ENCODE results near the gene HPS1. TPM values are rescaled to one million over a fixed set of nuclear protein-coding genes. Genes with fewer than 3 reads are reported as not detected.

Gene HPS1
- total and polyA plus RNA-seq, 2 of the 4 experiments (the other 2 are of a cell fraction): 14.0 to 55.2 TPM

- no peak for TF ChIP-seq POLR2A (IDR thresholded peaks at IDR 0.05; ENCODE audit: low read depth, low read length)
Observed at GRCh38 chr10:98411768-98412167, 35.0 kb downstream of the HPS1 start (continued).

DNA sequence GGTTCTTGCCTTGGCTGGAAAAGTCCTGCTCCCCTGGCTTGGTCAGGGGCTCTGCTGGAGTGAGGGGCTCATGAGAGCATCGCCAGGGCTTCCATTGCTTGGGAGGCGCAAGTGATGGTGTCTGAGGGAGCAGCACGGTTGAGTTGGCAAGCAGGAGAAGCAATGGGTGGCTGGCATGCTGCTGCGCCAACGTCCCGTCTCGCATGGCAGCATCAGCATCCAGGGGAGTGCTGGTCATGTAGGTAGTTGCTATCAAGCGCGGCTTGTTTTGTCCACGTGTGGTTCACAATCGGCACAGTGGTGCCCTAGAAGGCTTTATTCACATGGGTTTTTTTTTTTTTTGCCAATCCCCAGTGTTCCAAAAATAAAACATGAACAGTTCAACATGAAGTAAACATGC, 35.6 kb downstream of the HPS1 start:
- no peak overlapping the region for H2AFZ ChIP-seq (replicated peaks; ENCODE audit: low read length, poor library complexity)
- H4K8ac ChIP-seq (ENCODE audit: low read depth in 2 of 2, low read length in 2 of 2): no peak overlapping the region
- 98% methylated on average over 7 of the region's 11 CpGs; no CpG with 5 or more reads in 1 of the 2 experiments for WGBS, 2 experiments (ENCODE audit: extremely low coverage in 2 of 2, insufficient read length in 1 of 2)
- no peak overlapping the region for H2AK9ac ChIP-seq (replicated peaks; ENCODE audit: low read depth, low read length, poor library complexity)
- peaks cover 14 to 43% of the 10 kb centered on the region in 2 experiments; a peak in 3 of 4 replicates for H3K79me1 ChIP-seq (ENCODE audit: low read depth in 1 of 2, low read length in 2 of 2)
- POLR2A ChIA-PET (ENCODE audit: unreplicated experiment): no interaction called here
- BruUV-seq (replicated peaks): no TSS peak
- H2BK15ac ChIP-seq (ENCODE audit: low read depth, low read length): no peak overlapping the region
- no peak overlapping the region for H3K18ac ChIP-seq (ENCODE audit: low read depth, low read length)
- no peak overlapping the region for H3K56ac ChIP-seq (ENCODE audit: extremely low read depth, insufficient read depth, low read length)
- DNase-seq: no peak
- H3K4me3 ChIP-seq (ENCODE audit: insufficient read depth, low read depth, low read length): no peak overlapping the region
- CTCF ChIA-PET: interaction anchor here (0.7 kb wide), 1 partner anchor 71 kb away, joined by 3 read pairs; no protein-coding TSS in a partner anchor
- no peak overlapping the region for H3K9ac ChIP-seq (ENCODE audit: low read depth, low read length)
- H4K5ac ChIP-seq (ENCODE audit: low read depth, low read length): no peak overlapping the region
- peaks cover 8% of the 10 kb centered on the region; the same call in 1 of the 2 replicates for H4K20me1 ChIP-seq (ENCODE audit: insufficient read depth, low read length)
- peaks cover 30% of the 10 kb centered on the region for H3K4me1 ChIP-seq (ENCODE audit: control insufficient read depth, insufficient read depth, low read length)
- H2BK5ac ChIP-seq (ENCODE audit: low read depth, low read length, poor library complexity, severe bottlenecking): no peak overlapping the region
- H3K36me3 ChIP-seq (ENCODE audit: control insufficient read depth, insufficient read depth, low read length): peaks cover 3% of the 10 kb centered on the region; the same call in 1 of the 2 replicates
- in situ Hi-C loops (cut with MboI; ENCODE audit: low sequenced_read_pairs) (no loop called here), dilution Hi-C loops (cut with HindIII; ENCODE audit: low sequenced_read_pairs, unreplicated experiment) (no loop called here), intact Hi-C loops (cut with micrococcal nuclease) (loop anchor here (10.0 kb wide), 1 partner anchor 236 kb away; no protein-coding TSS in a partner anchor)
- H2AK5ac ChIP-seq (ENCODE audit: low read depth, low read length): peak overlapping the region; percentile 65; the same call in 1 of the 2 replicates
- no peak for ATAC-seq (ENCODE audit: low read depth)
- H2BK20ac ChIP-seq (ENCODE audit: low read depth, low read length): no peak overlapping the region; the same call in 1 of the 2 replicates
- peak overlapping the region; percentile 36; the same call in 1 of the 2 replicates for H3K4me2 ChIP-seq (ENCODE audit: low read depth, low read length)
- peak overlapping the region; percentile 11; the same call in 1 of the 2 replicates for H3K27ac ChIP-seq (ENCODE audit: insufficient read depth, low read length)
- peaks cover 32% of the 10 kb centered on the region for H3K9me1 ChIP-seq (ENCODE audit: insufficient read depth, low read length)
- H4K91ac ChIP-seq (ENCODE audit: insufficient read depth, low read depth, low read length): no peak overlapping the region; the same call in 1 of the 2 replicates
- 0 out of 2 replicates have a peak overlapping the region, but pooled peaks have one; percentile 35 for H3K23ac ChIP-seq (ENCODE audit: low read depth, low read length)
- H2BK120ac ChIP-seq (ENCODE audit: low read depth, low read length): no peak overlapping the region
- H3K27me3 ChIP-seq (ENCODE audit: control insufficient read depth, insufficient read depth, low read length): no peaks in the 10 kb centered on the region
- H3K9me3 ChIP-seq (ENCODE audit: control insufficient read depth, insufficient read depth, low read length): no peaks in the 10 kb centered on the region
- 0 out of 2 replicates have a peak overlapping the region, but pooled peaks have one; percentile 33 for H3K4ac ChIP-seq (ENCODE audit: low read depth, low read length)
- H3K14ac ChIP-seq (replicated peaks; ENCODE audit: low read depth, low read length): no peak overlapping the region
- TF ChIP-seq, protein P1, sequence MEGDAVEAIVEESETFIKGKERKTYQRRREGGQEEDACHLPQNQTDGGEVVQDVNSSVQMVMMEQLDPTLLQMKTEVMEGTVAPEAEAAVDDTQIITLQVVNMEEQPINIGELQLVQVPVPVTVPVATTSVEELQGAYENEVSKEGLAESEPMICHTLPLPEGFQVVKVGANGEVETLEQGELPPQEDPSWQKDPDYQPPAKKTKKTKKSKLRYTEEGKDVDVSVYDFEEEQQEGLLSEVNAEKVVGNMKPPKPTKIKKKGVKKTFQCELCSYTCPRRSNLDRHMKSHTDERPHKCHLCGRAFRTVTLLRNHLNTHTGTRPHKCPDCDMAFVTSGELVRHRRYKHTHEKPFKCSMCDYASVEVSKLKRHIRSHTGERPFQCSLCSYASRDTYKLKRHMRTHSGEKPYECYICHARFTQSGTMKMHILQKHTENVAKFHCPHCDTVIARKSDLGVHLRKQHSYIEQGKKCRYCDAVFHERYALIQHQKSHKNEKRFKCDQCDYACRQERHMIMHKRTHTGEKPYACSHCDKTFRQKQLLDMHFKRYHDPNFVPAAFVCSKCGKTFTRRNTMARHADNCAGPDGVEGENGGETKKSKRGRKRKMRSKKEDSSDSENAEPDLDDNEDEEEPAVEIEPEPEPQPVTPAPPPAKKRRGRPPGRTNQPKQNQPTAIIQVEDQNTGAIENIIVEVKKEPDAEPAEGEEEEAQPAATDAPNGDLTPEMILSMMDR (conservative IDR thresholded peaks at IDR 0.05; ENCODE audit: low read depth, low read length): no peak
- TF ChIP-seq MAZ (IDR thresholded peaks at IDR 0.05; ENCODE audit: borderline replicate concordance, low read depth, low read length): no peak
- TF ChIP-seq CHD1 (IDR thresholded peaks at IDR 0.05; ENCODE audit: low read depth, low read length): no peak
- TF ChIP-seq NFE2L2 (IDR thresholded peaks at IDR 0.05; ENCODE audit: low read depth, low read length): no peak
- TF ChIP-seq, protein P2, sequence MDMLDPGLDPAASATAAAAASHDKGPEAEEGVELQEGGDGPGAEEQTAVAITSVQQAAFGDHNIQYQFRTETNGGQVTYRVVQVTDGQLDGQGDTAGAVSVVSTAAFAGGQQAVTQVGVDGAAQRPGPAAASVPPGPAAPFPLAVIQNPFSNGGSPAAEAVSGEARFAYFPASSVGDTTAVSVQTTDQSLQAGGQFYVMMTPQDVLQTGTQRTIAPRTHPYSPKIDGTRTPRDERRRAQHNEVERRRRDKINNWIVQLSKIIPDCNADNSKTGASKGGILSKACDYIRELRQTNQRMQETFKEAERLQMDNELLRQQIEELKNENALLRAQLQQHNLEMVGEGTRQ (IDR thresholded peaks at IDR 0.05; ENCODE audit: low read depth, low read length): no peak
- no peak for TF ChIP-seq SMC3 (IDR thresholded peaks at IDR 0.05; ENCODE audit: low read depth, low read length)
- TF ChIP-seq FOS (IDR thresholded peaks at IDR 0.05; ENCODE audit: low read depth, low read length): no peak
- no peak for TF ChIP-seq BHLHE40 (IDR thresholded peaks at IDR 0.05; ENCODE audit: low read depth, low read length)
- no peak for TF ChIP-seq RAD21 (IDR thresholded peaks at IDR 0.05; ENCODE audit: low read length)
- no peak for TF ChIP-seq MXI1 (IDR thresholded peaks at IDR 0.05; ENCODE audit: borderline replicate concordance, low read depth, low read length)
- no peak for TF ChIP-seq RFX5 (IDR thresholded peaks at IDR 0.05; ENCODE audit: low read depth, low read length)
- TF ChIP-seq, protein P3, sequence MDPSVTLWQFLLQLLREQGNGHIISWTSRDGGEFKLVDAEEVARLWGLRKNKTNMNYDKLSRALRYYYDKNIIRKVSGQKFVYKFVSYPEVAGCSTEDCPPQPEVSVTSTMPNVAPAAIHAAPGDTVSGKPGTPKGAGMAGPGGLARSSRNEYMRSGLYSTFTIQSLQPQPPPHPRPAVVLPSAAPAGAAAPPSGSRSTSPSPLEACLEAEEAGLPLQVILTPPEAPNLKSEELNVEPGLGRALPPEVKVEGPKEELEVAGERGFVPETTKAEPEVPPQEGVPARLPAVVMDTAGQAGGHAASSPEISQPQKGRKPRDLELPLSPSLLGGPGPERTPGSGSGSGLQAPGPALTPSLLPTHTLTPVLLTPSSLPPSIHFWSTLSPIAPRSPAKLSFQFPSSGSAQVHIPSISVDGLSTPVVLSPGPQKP (IDR thresholded peaks at IDR 0.05; ENCODE audit: borderline replicate concordance, low read depth, low read length): no peak
- no peak for TF ChIP-seq CEBPB (IDR thresholded peaks at IDR 0.05; ENCODE audit: low read depth, low read length)

All from IMR-90 (cell line).